SK-N-SH treated with all-trans-retinoic acid at 6 μM for 48 hours (cell line): ENCODE data around the gene OVOL2.

Source experiments
- ATAC-seq: fragments of 200-7000 bp; cut with Tn5 transposase; 3 replicates; pipeline ENCODE4 v1.9.1; 2020; ENCODE audit warnings: mild to moderate bottlenecking, moderate library complexity
- ARNTL ChIP-seq: fragments of 450-650 bp; formaldehyde crosslinking; IDR thresholded peaks from 2 replicates; pipeline ENCODE4 v1.5.0; 2020; ENCODE audit warnings: low read depth, mild to moderate bottlenecking, moderate library complexity, borderline replicate concordance
- BACH2 ChIP-seq: fragments of 250-450 bp; sonication (Bioruptor Pico); IDR thresholded peaks from 2 replicates; pipeline ENCODE4 v1.9.0; 2021; ENCODE audit warnings: mild to moderate bottlenecking, borderline replicate concordance
- CSDC2 ChIP-seq: fragments of 250-450 bp; sonication (Bioruptor Pico); IDR thresholded peaks from 2 replicates; pipeline ENCODE4 v1.5.0; 2020; ENCODE audit warnings: mild to moderate bottlenecking, moderate library complexity
- ESRRG ChIP-seq: fragments of 250-450 bp; sonication (Bioruptor Pico); IDR thresholded peaks from 2 replicates; pipeline ENCODE4 v1.6.1; 2021; ENCODE audit warnings: mild to moderate bottlenecking
- GLIS3 ChIP-seq: fragments of 250-450 bp; sonication (Bioruptor Pico); IDR thresholded peaks from 2 replicates; pipeline ENCODE4 v1.5.0; 2020; ENCODE audit warnings: mild to moderate bottlenecking, moderate library complexity
- ISL1 ChIP-seq: fragments of 250-450 bp; sonication (Bioruptor Pico); IDR thresholded peaks from 2 replicates; pipeline ENCODE4 v2.1.2; 2022; ENCODE audit warnings: mild to moderate bottlenecking, moderate library complexity
- OSR1 ChIP-seq: fragments of 250-450 bp; sonication (Bioruptor Pico); IDR thresholded peaks from 2 replicates; pipeline ENCODE4 v1.8.0; 2022; ENCODE audit warnings: moderate library complexity, mild to moderate bottlenecking, inconsistent platforms
- PPARA ChIP-seq: fragments of 250-450 bp; sonication (Bioruptor Pico); IDR thresholded peaks from 2 replicates; pipeline ENCODE4 v1.5.0; 2020; ENCODE audit warnings: mild to moderate bottlenecking, borderline replicate concordance
- RARB ChIP-seq: fragments of 250-450 bp; sonication (Bioruptor Pico); IDR thresholded peaks from 2 replicates; pipeline ENCODE4 v1.8.0; 2021; ENCODE audit warnings: mild to moderate bottlenecking, moderate library complexity
- SNAI2 ChIP-seq: fragments of 250-450 bp; sonication (Bioruptor Pico); IDR thresholded peaks from 2 replicates; pipeline ENCODE4 v1.5.0; 2020; ENCODE audit warnings: mild to moderate bottlenecking, moderate library complexity
- TOX ChIP-seq: fragments of 250-450 bp; sonication (Bioruptor Pico); IDR thresholded peaks from 2 replicates; pipeline ENCODE4 v1.8.0; 2021; ENCODE audit warnings: mild to moderate bottlenecking, moderate library complexity, borderline replicate concordance
- ZFP3 ChIP-seq: fragments of 250-450 bp; sonication (Bioruptor Pico); IDR thresholded peaks from 2 replicates; pipeline ENCODE4 v1.5.0; 2020; ENCODE audit warnings: mild to moderate bottlenecking, moderate library complexity
- ZFP30 ChIP-seq: fragments of 450-650 bp; formaldehyde crosslinking; IDR thresholded peaks from 2 replicates; pipeline ENCODE4 v1.5.0; 2022; ENCODE audit warnings: mild to moderate bottlenecking, moderate library complexity
- ZNF565 ChIP-seq: fragments of 450-650 bp; formaldehyde crosslinking; conservative IDR thresholded peaks from 2 replicates; pipeline ENCODE4 v1.5.0; 2020; ENCODE audit warnings: low read depth, mild to moderate bottlenecking, moderate library complexity
- ZNF70 ChIP-seq: fragments of 450-650 bp; formaldehyde crosslinking; IDR thresholded peaks from 2 replicates; pipeline ENCODE4 v1.5.0; 2020; ENCODE audit warnings: mild to moderate bottlenecking, moderate library complexity
- ZNF8 ChIP-seq: fragments of 450-650 bp; formaldehyde crosslinking; IDR thresholded peaks from 2 replicates; pipeline ENCODE4 v1.5.0; 2020; ENCODE audit warnings: mild to moderate bottlenecking, moderate library complexity
- TF ChIP-seq, protein P1 (sequence below): fragments of 250-450 bp; sonication (Bioruptor Pico); IDR thresholded peaks from 2 replicates; pipeline ENCODE4 v1.5.1; 2020; ENCODE audit warnings: low read depth, mild to moderate bottlenecking, moderate library complexity
- TF ChIP-seq, protein P2 (sequence below): fragments of 250-450 bp; sonication (Bioruptor Pico); IDR thresholded peaks from 2 replicates; pipeline ENCODE4 v1.5.1; 2021; ENCODE audit warnings: mild to moderate bottlenecking, moderate library complexity
- TF ChIP-seq, protein P3 (sequence below): fragments of 250-450 bp; sonication (Bioruptor Pico); IDR thresholded peaks from 2 replicates; pipeline ENCODE4 v1.8.0; 2020; ENCODE audit warnings: mild to moderate bottlenecking, moderate library complexity, borderline replicate concordance
- TF ChIP-seq, protein P4 (sequence below): fragments of 250-450 bp; sonication (Bioruptor Pico); IDR thresholded peaks from 2 replicates; pipeline ENCODE4 v1.8.0; 2021; ENCODE audit warnings: low read depth, mild to moderate bottlenecking, moderate library complexity, borderline replicate concordance
- TF ChIP-seq, protein P5 (sequence below): fragments of 250-450 bp; sonication (Bioruptor Pico); IDR thresholded peaks from 2 replicates; pipeline ENCODE4 v1.5.0; 2020; ENCODE audit warnings: mild to moderate bottlenecking, moderate library complexity

OVOL2 gene

DNA sequence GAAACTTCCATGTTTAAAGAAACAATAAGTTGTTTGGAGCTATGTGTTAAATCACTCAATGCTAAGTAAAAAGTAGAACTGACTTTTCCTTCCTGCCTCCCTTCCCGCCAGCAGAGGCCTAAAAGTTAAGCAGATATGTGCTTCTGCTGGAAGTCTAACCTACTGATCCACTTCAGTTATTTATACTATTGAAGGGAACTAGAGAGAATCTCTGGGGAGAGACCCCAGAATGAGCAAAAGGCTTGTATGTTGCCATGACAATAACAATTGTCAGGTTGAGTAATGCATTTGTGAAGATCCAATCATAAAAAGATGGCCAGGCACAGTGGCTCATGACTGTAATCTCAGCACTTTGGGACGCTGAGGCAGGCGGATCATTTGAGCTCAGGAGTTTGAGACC, 64.2 kb downstream of the OVOL2 start:
- ATAC-seq, result no peak
- TF ChIP-seq ZFP3 (CRISPR knock-in tag) (no peak), PPARA (CRISPR knock-in tag) (no peak), ZNF565 (CRISPR knock-in tag) (no peak), ZNF70 (CRISPR knock-in tag) (no peak), OSR1 (no peak), RARB (no peak)
- TF ChIP-seq, protein P1, sequence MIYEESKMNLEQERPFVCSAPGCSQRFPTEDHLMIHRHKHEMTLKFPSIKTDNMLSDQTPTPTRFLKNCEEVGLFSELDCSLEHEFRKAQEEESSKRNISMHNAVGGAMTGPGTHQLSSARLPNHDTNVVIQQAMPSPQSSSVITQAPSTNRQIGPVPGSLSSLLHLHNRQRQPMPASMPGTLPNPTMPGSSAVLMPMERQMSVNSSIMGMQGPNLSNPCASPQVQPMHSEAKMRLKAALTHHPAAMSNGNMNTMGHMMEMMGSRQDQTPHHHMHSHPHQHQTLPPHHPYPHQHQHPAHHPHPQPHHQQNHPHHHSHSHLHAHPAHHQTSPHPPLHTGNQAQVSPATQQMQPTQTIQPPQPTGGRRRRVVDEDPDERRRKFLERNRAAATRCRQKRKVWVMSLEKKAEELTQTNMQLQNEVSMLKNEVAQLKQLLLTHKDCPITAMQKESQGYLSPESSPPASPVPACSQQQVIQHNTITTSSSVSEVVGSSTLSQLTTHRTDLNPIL, result no peak
- TF ChIP-seq, protein P2, sequence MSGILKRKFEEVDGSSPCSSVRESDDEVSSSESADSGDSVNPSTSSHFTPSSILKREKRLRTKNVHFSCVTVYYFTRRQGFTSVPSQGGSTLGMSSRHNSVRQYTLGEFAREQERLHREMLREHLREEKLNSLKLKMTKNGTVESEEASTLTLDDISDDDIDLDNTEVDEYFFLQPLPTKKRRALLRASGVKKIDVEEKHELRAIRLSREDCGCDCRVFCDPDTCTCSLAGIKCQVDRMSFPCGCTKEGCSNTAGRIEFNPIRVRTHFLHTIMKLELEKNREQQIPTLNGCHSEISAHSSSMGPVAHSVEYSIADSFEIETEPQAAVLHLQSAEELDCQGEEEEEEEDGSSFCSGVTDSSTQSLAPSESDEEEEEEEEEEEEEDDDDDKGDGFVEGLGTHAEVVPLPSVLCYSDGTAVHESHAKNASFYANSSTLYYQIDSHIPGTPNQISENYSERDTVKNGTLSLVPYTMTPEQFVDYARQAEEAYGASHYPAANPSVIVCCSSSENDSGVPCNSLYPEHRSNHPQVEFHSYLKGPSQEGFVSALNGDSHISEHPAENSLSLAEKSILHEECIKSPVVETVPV (CRISPR knock-in tag), result no peak

DNA sequence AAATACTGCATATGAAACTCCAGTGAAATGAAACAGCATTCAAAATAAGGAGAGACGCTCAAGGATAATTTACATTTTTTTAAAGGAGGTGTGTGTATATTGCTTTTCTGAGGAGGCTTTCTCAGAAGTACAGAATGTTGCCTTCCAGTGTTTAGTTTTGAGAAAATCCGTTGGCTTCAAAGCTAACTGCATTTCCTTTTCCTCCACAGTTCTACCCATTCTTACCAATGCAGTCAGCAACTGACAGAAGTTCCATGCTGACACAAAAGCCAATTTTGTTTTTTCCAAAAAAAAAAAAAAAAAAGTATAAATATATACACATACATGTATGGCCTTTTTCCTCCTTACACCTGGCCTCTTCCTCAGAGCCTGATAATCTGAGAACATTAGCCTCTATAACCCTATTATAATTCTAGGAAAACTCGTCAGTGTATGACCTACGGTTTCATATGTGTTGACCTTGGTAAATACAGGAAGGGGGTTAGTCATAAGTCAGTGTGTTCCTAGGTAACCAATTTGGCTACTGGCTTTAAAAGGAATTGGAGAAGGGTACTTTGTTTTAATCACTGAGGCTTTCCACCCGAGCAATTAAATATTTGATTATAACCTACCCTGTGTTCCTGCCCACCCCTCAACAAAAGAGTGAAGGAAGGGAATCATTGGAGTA, 64.7 kb downstream of the OVOL2 start:
- ATAC-seq, result no peak
- TF ChIP-seq, protein P3, sequence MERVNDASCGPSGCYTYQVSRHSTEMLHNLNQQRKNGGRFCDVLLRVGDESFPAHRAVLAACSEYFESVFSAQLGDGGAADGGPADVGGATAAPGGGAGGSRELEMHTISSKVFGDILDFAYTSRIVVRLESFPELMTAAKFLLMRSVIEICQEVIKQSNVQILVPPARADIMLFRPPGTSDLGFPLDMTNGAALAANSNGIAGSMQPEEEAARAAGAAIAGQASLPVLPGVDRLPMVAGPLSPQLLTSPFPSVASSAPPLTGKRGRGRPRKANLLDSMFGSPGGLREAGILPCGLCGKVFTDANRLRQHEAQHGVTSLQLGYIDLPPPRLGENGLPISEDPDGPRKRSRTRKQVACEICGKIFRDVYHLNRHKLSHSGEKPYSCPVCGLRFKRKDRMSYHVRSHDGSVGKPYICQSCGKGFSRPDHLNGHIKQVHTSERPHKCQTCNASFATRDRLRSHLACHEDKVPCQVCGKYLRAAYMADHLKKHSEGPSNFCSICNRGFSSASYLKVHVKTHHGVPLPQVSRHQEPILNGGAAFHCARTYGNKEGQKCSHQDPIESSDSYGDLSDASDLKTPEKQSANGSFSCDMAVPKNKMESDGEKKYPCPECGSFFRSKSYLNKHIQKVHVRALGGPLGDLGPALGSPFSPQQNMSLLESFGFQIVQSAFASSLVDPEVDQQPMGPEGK, result no peak
- TF ChIP-seq, protein P4, sequence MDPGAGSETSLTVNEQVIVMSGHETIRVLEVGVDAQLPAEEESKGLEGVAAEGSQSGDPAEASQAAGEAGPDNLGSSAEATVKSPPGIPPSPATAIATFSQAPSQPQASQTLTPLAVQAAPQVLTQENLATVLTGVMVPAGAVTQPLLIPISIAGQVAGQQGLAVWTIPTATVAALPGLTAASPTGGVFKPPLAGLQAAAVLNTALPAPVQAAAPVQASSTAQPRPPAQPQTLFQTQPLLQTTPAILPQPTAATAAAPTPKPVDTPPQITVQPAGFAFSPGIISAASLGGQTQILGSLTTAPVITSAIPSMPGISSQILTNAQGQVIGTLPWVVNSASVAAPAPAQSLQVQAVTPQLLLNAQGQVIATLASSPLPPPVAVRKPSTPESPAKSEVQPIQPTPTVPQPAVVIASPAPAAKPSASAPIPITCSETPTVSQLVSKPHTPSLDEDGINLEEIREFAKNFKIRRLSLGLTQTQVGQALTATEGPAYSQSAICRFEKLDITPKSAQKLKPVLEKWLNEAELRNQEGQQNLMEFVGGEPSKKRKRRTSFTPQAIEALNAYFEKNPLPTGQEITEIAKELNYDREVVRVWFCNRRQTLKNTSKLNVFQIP, result no peak
- TF ChIP-seq TOX (CRISPR knock-in tag) (no peak), CSDC2 (CRISPR knock-in tag) (no peak), ARNTL (CRISPR knock-in tag) (no peak), RARB (no peak), OSR1 (no peak), ZFP3 (CRISPR knock-in tag) (no peak), ESRRG (no peak), ZNF8 (CRISPR knock-in tag) (no peak), BACH2 (CRISPR knock-in tag) (no peak), GLIS3 (CRISPR knock-in tag) (no peak), ZNF70 (CRISPR knock-in tag) (no peak), ZNF565 (CRISPR knock-in tag) (no peak), ZFP30 (CRISPR knock-in tag) (no peak), SNAI2 (CRISPR knock-in tag) (no peak), ISL1 (CRISPR knock-in tag) (no peak), PPARA (CRISPR knock-in tag) (no peak)
- TF ChIP-seq, protein P1, result no peak
- TF ChIP-seq, protein P5, sequence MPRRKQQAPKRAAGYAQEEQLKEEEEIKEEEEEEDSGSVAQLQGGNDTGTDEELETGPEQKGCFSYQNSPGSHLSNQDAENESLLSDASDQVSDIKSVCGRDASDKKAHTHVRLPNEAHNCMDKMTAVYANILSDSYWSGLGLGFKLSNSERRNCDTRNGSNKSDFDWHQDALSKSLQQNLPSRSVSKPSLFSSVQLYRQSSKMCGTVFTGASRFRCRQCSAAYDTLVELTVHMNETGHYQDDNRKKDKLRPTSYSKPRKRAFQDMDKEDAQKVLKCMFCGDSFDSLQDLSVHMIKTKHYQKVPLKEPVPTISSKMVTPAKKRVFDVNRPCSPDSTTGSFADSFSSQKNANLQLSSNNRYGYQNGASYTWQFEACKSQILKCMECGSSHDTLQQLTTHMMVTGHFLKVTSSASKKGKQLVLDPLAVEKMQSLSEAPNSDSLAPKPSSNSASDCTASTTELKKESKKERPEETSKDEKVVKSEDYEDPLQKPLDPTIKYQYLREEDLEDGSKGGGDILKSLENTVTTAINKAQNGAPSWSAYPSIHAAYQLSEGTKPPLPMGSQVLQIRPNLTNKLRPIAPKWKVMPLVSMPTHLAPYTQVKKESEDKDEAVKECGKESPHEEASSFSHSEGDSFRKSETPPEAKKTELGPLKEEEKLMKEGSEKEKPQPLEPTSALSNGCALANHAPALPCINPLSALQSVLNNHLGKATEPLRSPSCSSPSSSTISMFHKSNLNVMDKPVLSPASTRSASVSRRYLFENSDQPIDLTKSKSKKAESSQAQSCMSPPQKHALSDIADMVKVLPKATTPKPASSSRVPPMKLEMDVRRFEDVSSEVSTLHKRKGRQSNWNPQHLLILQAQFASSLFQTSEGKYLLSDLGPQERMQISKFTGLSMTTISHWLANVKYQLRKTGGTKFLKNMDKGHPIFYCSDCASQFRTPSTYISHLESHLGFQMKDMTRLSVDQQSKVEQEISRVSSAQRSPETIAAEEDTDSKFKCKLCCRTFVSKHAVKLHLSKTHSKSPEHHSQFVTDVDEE (CRISPR knock-in tag), result no peak
